SU-DHL-6 (cell line): Measurements from ENCODE around the gene IGF2R.

Source experiments
- EZH2phosphoT487 ChIP-seq: fragments of 200-600 bp; sonication (generic), shearing (Covaris generic); conservative IDR thresholded peaks from 2 replicates; pipeline ENCODE4 v1.6.1; 2018; ENCODE audit warnings: mild to moderate bottlenecking, antibody characterized with exemption, low read length, moderate library complexity, mixed read lengths
- TF ChIP-seq, protein P1 (sequence below): fragments of 200-600 bp; sonication (generic); IDR thresholded peaks from one replicate; pipeline ENCODE4 v1.5.1; 2017; ENCODE audit warnings: antibody characterized with exemption, mild to moderate bottlenecking, low read length, moderate library complexity; ENCODE audit not compliant: insufficient read depth, poor library complexity, severe bottlenecking

DNA sequence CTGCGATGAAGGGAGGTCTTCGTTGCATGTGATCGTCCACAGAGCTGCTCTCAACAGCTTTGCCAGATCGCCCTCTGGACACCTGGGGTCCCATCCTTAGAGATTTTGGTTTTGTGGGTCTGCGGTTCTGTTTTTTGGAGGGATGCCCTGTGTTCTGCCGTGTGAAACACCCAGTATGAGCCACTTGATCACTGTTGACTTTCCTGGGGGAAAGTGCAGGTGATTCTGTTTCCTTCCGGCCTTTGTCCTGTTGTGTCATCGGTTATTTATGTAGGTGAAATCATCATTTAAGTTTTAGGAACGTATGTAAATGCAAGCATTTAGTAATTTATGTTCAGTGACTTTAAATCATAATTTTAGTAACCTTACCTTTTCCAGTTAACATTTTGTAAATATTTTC, 96.3 kb downstream of the IGF2R start:
- TF ChIP-seq, protein P1, sequence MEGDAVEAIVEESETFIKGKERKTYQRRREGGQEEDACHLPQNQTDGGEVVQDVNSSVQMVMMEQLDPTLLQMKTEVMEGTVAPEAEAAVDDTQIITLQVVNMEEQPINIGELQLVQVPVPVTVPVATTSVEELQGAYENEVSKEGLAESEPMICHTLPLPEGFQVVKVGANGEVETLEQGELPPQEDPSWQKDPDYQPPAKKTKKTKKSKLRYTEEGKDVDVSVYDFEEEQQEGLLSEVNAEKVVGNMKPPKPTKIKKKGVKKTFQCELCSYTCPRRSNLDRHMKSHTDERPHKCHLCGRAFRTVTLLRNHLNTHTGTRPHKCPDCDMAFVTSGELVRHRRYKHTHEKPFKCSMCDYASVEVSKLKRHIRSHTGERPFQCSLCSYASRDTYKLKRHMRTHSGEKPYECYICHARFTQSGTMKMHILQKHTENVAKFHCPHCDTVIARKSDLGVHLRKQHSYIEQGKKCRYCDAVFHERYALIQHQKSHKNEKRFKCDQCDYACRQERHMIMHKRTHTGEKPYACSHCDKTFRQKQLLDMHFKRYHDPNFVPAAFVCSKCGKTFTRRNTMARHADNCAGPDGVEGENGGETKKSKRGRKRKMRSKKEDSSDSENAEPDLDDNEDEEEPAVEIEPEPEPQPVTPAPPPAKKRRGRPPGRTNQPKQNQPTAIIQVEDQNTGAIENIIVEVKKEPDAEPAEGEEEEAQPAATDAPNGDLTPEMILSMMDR: no peak
- TF ChIP-seq EZH2phosphoT487: no peak
